Small intestine (tissue), 7 donors: ENCODE results near the gene PML. TPM values are rescaled to one million over a fixed set of nuclear protein-coding genes. Genes with fewer than 3 reads are reported as not detected.
"Not testable (repeated sequence)": the region's sequence is repeated elsewhere in the genome, so short reads cannot be mapped to it uniquely, and the experiment has no call there.

ENCODE experiments used
- DNase-seq, 2 donors: peaks; one replicate each; pipeline versions ENCODE4 v3.0.0 to v3.0.0-alpha.2; 2013
- FAIRE-seq: peaks from 2 replicates; lab custom pipeline; 2012; peaks lifted over from hg19 to GRCh38; lab: Jason Lieb, UNC
- H3K27ac ChIP-seq, 3 donors: one replicate each; pipeline ENCODE4 v1.5.1; 2013; ENCODE audit warnings: low read length in 2 of 3, mild to moderate bottlenecking in 2 of 3, control low read depth in 1 of 3, inconsistent platforms in 1 of 3, low read depth in 1 of 3, moderate library complexity in 1 of 3
- H3K27me3 ChIP-seq, 3 donors: one replicate each; pipeline ENCODE4 v1.6.1; 2013; ENCODE audit warnings: low read length in 3 of 3, inconsistent platforms in 1 of 3; ENCODE audit not compliant: control insufficient read depth in 3 of 3, insufficient read depth in 3 of 3
- H3K36me3 ChIP-seq, 3 donors: one replicate each; pipeline ENCODE4 v1.6.1; 2013; ENCODE audit warnings: low read length in 3 of 3, inconsistent platforms in 1 of 3, low read depth in 1 of 3, mild to moderate bottlenecking in 1 of 3, moderate library complexity in 1 of 3; ENCODE audit not compliant: control insufficient read depth in 3 of 3, insufficient read depth in 2 of 3
- H3K4me1 ChIP-seq, 3 donors: one replicate each; pipeline ENCODE4 v1.6.1; 2013; ENCODE audit warnings: low read length in 2 of 3, inconsistent platforms in 1 of 3, low read depth in 1 of 3, mild to moderate bottlenecking in 1 of 3, moderate library complexity in 1 of 3; ENCODE audit not compliant: control insufficient read depth in 3 of 3, insufficient read depth in 2 of 3
- H3K4me3 ChIP-seq, 3 donors: one replicate each; pipeline ENCODE4 v1.5.1; 2013; ENCODE audit warnings: low read length in 3 of 3, control low read depth in 1 of 3, inconsistent platforms in 1 of 3, low read depth in 1 of 3, mild to moderate bottlenecking in 1 of 3, moderate library complexity in 1 of 3
- H3K9me3 ChIP-seq, 2 donors: one replicate each; pipeline ENCODE4 v1.6.1; 2013; ENCODE audit warnings: low read depth in 1 of 2, low read length in 1 of 2; ENCODE audit not compliant: control insufficient read depth in 2 of 2, insufficient read depth in 1 of 2
- WGBS, 3 donors: extraction: QIAGEN DNeasy Blood & Tissue Kit; methylation state at CpG; one replicate each; pipeline ENCODE4 v1.1.7; 2013; 5-methylcytosine and 5-hydroxymethylcytosine counted together
- polyA plus RNA-seq, 4 donors: library from polyadenylated mRNA; stranded (reverse) in 3 of 4; unstranded in 1 of 4; fragments of 200-250 nt in 3 of 4; fragments of 120-200 nt in 1 of 4; gene quantifications; one replicate each; pipeline versions ENCODE4 v1.2.1 to v1.2.3, GENCODE V29; 2013
- donor health status: healthy with polysubstance abuse.
- donor health status: control.
- donor health status: control.
- donor health status: Bipolar disorder and iron deficiency.
- donor health status: healthy.

PML gene
- polyA plus RNA-seq, 4 donors = 16.5 to 31.1 (median 26.1) TPM

- H3K4me3 ChIP-seq = no peak overlapping the region
- no peak overlapping the region for H3K27ac ChIP-seq
- peaks cover 0 to 6% (median 0%) of the 10 kb centered on the region in 3 donors for H3K27me3 ChIP-seq
- H3K4me1 ChIP-seq = no peaks in the 10 kb centered on the region
- WGBS, 3 donors = 3 to 8% (median 8%) methylated on average over 15 to 17 of the region's 17 CpGs
- no peaks in the 10 kb centered on the region for H3K36me3 ChIP-seq
- DNase-seq (peak; percentile 72 to 80), FAIRE-seq (no peak)
- peaks cover 0 to 3% of the 10 kb centered on the region in 2 donors for H3K9me3 ChIP-seq
Measured at GRCh38 chr15:74053941-74054529, 59.5 kb downstream of the PML start.

- FAIRE-seq (no peak), DNase-seq (no peak)
- 82 to 94% (median 88%) methylated on average over 2 of the region's 2 CpGs for WGBS, 3 donors
- peaks cover 0 to 3% (median 0%) of the 10 kb centered on the region in 3 donors for H3K27me3 ChIP-seq
- H3K9me3 ChIP-seq = peaks cover 0 to 3% of the 10 kb centered on the region in 2 donors
- H3K36me3 ChIP-seq = no peaks in the 10 kb centered on the region
- no peaks in the 10 kb centered on the region for H3K4me1 ChIP-seq
- no peak overlapping the region for H3K4me3 ChIP-seq
- no peak overlapping the region for H3K27ac ChIP-seq
Measured at GRCh38 chr15:74055804-74056203, 61.3 kb downstream of the PML start.

DNA sequence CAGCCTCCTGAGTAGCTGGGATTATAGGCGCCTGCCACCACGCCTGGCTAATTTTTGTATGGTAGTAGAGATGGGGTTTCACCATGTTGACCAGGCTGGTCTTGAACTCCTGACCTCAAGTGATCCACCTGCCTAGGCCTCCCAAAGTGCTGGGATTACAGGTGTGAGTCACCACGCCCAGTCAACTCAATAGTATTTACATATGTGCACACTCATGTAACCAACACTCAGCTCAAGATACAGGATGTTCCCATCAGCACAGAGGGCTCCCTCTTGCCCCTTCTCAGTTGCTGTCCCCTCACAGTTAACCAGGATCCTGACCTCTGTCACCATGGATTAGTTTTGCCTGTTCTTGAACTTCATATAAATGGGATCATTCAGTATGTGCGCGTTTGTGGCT is 61.8 kb downstream of the PML start:
- WGBS, 3 donors = 91 to 93% (median 92%) methylated on average over 5 of the region's 5 CpGs
- H3K4me3 ChIP-seq, H3K9me3 ChIP-seq, H3K27ac ChIP-seq, H3K36me3 ChIP-seq, DNase-seq, FAIRE-seq, H3K4me1 ChIP-seq, H3K27me3 ChIP-seq: not testable (repeated sequence)

- H3K4me3 ChIP-seq = not testable (repeated sequence)
Measured at GRCh38 chr15:74059050-74059833, 64.7 kb downstream of the PML start.

GRCh38 chr15:74060251-74060650 is 65.7 kb downstream of the PML start:
- H3K4me1 ChIP-seq = no peaks in the 10 kb centered on the region
- WGBS, 3 donors = 56 to 68% (median 62%) methylated on average over 6 of the region's 6 CpGs
- no peak for FAIRE-seq
- no peak for DNase-seq
- no peaks in the 10 kb centered on the region for H3K36me3 ChIP-seq
- no peak overlapping the region for H3K27ac ChIP-seq
- H3K27me3 ChIP-seq = peaks cover 0 to 3% (median 0%) of the 10 kb centered on the region in 3 donors
- H3K9me3 ChIP-seq = peaks cover 0 to 3% of the 10 kb centered on the region in 2 donors
- no peak overlapping the region for H3K4me3 ChIP-seq

More at GRCh38 chr15:74059050-74059833, 64.7 kb downstream of the PML start:
- not testable (repeated sequence) for H3K36me3 ChIP-seq, DNase-seq, H3K9me3 ChIP-seq, H3K4me1 ChIP-seq, FAIRE-seq, H3K27me3 ChIP-seq, H3K27ac ChIP-seq
- 78 to 81% (median 78%) methylated on average over 6 of the region's 6 CpGs for WGBS, 3 donors

DNA sequence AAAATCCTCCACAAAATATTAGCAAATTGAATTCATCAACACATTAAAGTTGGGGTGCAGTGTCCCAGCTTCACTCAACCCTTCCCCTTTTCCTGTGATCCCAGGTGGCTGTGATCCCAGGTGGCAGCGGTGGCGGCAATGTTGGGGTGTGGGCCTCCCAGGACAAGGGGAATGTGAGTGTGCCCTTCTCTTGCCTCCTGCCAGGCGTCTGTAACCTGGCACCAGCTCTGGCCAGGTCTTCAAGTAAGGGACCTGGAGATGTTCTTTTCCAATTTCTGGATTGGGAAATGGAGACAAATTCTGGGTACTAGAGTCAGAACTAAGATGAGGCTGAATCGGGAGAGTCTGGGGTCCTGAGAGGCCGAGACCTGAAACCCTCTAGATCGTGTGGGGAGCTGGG is 67.7 kb downstream of the PML start:
- Histone ChIP-seq H3K27ac (no peak overlapping the region), H3K27me3 (no peaks in the 10 kb centered on the region), H3K4me1 (no peaks in the 10 kb centered on the region), H3K4me3 (no peak overlapping the region), H3K36me3 (no peaks in the 10 kb centered on the region), H3K9me3 (peaks cover 0 to 3% of the 10 kb centered on the region in 2 donors)
- no peak for FAIRE-seq
- 85 to 90% (median 86%) methylated on average over 6 of the region's 6 CpGs for WGBS, 3 donors
- no peak for DNase-seq

DNA sequence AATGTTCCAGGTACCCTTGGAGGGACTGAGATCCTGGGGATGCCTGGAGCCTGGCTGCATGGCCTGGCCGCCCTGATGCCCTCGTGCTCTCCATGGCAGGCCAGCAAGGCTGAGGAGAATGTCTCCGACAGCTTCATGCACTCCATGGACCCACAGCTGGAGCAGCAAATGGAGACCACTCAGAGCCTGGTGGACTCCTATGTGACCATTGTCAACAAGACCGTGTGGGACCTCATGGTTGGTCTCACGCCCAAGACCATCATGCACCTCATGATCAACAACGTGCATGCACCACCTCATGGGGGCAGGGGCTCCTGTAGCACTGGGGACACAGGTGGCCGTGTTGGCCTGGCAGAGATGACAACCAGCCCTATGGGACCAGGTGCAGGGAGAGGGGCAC is 68.2 kb downstream of the PML start:
- no peak for DNase-seq
- WGBS, 3 donors = 80 to 88% (median 83%) methylated on average over 7 of the region's 7 CpGs
- H3K27ac ChIP-seq = no peak overlapping the region

GRCh38 chr15:74063425-74064146 is 69.1 kb downstream of the PML start:
- not testable (repeated sequence) for H3K36me3 ChIP-seq, H3K4me3 ChIP-seq, DNase-seq, H3K4me1 ChIP-seq, FAIRE-seq, H3K27ac ChIP-seq, H3K9me3 ChIP-seq, H3K27me3 ChIP-seq
- WGBS, 3 donors = 75 to 83% (median 78%) methylated on average over 6 to 12 of the region's 17 CpGs

More for the DNA sequence above, 68.2 kb downstream of the PML start:
- Histone ChIP-seq H3K4me1 (no peaks in the 10 kb centered on the region), H3K9me3 (peaks cover 0 to 3% of the 10 kb centered on the region in 2 donors), H3K4me3 (no peak overlapping the region), H3K36me3 (no peaks in the 10 kb centered on the region), H3K27me3 (no peaks in the 10 kb centered on the region)
- FAIRE-seq = no peak
